ACHN (cell line): Measurements from ENCODE around the gene FSCN2.

Source experiments
- DNase-seq: peaks from one replicate; pipeline ENCODE4 v3.0.0-alpha.2; 2015
- in situ Hi-C: cut with HindIII; loops from 2 replicates; pipeline ENCODE4 v1.10.0; 2017; ENCODE audit warnings: low sequenced_read_pairs, low pct_ligation_motif_present, low pct_unique_long_range_greater_than_20kb

The FSCN2 gene

DNA sequence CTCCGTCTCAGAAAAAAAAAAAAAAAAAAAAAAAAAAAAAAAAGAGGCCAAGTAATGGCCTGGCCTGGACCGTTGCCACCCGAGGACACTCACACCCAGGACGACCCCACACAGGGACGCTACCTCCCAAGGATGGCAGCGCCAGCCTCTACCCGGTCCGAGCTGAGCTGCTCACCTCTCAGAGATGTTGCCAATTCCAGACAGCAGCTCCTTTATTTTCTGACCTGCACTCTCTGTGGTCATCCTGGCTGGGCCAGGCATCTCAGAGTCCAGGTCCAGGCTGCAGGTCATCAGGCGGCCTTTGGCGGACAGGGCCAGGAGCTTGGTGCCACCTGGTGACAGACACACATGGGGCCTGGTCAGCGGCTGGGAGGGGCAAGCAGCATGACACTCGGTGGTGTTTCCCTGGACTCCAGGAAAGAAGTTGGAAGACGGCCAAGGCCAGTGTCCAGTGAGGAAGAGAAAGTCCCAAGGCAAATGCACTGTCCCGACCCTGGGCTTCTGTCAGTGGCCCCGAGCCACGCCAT lies 20.9 kb downstream of the FSCN2 start:
- in situ Hi-C loops, result no loop called here
- no peak for DNase-seq

DNA sequence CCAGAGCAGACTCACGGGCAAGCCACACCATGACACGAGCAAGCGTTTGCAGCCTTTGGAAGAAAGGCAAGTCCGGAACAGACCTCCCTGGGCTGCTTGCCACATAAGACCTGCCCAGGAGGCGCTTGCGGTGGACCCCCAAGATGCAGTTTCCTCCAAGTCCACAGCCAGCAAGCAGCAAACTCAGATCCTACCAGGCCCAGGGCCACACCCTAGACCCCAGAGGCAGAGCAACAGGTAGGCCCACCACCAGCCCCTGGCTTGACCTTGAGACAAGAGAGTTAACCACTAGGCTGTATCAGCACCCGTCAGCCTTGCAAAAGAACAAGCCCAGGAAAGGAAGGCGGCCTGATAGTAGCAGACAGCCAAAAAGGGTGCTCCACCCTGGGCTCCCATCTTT lies 21.6 kb downstream of the FSCN2 start:
- in situ Hi-C loops, result no loop called here
- no peak for DNase-seq

DNA sequence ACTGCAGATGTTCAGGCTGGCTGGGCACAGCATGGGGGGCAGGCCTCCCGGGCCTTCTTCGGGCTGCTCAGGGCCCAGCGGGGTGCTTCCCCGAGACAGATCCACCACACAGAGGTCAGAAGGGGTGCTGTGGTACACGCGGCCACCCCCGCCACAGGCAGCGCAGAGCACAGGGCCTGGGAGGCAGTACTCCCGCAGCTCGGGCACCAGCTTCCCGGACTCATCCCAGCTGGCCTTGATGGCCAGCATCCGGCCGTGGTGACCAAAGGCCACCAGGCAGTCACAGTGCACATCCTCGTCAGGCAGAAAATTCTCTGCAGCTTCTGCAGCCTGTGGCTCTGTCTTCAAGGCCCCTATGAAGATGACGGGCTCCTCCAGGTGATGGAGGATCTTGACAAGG lies 22.1 kb downstream of the FSCN2 start:
- in situ Hi-C loops, result no loop called here
- DNase-seq, result no peak

DNA sequence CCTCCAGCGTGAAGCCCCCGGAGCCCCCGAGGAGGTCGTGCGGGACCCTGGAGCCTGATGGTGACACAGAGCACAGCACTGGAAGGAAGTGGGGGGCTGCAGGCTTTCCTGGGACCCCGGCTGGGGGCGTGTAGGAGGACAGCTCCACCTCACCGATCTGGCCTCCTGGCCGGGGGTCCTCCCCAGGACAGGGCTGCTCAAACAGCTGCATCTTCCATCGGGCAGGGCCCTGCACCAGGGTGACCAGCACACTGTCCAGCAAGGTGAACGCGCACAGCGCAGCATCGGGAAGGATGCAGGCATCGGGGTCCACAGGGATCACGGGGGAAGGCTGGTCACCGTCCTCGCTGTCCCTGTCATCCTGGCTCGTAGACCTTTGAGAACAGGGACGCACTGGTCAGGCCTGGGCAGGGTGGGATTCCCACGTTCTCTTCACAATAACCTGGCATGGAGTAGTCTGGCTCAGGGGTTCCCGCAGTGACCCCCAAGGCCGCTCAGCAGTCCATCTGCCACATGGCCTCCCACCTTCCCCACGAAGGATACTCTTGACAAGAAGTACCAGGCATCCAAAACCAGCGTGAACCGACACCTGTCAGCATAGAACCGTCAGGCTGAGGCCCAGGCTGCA lies 22.8 kb downstream of the FSCN2 start:
- in situ Hi-C loops, result no loop called here
- DNase-seq, result no peak

DNA sequence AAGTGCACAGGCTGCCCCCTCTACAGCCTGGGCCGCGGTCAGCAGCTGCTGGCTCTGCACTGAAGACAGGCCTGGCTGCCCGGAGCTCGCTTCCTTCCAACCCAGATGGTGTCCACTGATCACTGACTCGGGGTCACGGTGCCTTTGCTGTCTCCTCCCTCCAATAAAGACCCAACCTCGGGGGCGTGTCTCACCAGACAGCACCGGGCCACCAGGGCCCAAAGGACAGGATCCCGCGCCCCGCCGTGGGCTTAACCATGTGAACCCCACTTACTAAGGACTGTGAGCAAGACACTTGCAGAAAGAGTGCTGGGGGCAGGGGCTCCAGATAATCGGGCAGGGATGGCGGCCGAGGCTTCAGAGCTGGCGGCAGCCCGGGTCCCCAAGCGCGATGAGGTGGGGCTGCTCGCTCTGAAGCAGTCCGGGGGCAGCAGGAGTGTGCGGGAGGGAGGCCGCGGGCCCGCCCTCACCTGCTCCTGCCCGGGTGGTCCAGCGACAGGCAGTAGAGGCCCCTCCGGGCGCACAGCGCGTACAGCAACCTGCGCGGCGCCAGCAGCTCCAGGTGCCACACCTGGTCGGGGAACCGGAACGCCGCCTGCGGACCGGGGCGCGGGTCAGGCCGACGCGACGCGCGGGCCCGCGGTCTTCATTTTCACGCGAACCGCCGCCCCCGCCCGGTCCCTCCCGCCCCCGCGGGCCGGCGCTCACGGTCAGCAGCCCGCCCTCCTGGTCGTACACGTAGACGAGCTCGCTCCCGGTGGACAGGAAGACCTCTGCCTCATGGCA lies 23.5 kb downstream of the FSCN2 start:
- peak; percentile 33 for DNase-seq
- in situ Hi-C loops, result no loop called here

DNA sequence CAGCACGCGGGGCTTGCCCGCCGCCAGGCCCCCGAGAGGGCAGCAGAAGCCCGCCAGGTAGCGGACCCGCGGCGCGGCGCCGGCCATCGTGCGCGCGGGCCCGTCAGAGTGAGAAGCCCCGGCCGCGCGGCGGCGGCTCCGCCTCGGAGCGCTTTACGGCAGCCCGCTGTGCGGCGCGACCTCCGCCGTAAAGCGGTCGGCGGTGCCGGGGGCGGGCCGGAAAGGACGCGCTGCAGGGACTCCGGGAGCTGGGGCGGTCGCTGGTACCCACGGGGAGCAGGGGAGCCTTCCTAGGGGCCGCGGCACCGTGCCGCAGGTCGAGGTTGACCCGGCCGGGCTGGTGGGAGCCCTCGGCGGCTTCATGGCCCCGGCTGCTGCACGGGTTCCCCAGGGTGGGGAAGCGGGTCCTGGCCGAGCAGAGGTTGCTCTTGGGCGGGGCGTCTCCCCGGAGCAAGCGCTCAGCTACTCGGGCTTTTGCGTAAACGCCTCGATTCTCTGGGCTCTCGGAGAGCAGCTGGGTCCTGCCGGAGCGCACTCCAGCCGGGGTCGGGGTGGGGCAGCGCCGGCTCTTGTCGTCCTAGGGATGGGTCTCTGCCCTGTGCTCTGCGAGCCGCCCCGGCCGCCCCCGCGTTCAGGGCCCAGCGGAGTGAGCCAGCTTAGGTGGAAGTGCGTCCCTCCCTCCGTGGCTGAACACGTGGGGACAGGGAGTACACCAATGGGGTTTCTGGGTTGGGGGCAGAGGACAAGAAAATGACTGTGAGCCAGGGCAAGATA lies 24.3 kb downstream of the FSCN2 start, which contains the start of gene FAAP100:
FAAP100 (minus strand) TSS at position 110 of the 774 bp plus-strand sequence; CDS start at position 87, 23 bp downstream.
- peak; percentile 86 for DNase-seq
- in situ Hi-C loops, result no loop called here

DNA sequence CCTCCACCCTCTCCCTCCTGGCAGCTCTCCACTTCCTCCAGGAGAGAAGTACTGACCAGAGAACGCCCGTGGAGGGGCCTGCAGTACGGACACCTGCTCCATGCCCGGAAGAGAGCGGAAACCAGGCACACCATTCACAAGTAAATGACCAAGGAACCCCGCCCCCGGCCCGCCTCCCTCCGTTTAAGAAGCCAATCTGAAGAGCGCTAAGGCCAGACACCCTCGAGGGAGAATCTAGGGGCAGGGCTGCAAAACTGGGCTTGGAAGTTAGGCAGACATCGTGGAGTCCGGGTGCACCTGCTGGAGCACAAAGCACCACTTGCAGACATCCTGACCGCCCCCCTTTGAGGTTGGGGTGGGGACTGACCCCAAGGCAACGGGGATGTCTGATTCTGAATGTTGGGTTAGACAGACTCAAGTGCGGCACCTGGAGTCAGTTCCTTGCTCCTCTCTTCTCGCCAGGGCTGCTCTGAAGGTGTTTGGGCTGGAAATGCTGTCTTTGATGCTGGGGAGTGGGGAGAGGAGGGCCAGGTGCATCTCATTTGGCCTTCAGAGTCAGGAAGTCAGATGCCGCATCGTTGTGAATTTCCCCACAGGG lies 24.9 kb downstream of the FSCN2 start:
- peak; percentile 93 for DNase-seq
- in situ Hi-C loops, result no loop called here

DNA sequence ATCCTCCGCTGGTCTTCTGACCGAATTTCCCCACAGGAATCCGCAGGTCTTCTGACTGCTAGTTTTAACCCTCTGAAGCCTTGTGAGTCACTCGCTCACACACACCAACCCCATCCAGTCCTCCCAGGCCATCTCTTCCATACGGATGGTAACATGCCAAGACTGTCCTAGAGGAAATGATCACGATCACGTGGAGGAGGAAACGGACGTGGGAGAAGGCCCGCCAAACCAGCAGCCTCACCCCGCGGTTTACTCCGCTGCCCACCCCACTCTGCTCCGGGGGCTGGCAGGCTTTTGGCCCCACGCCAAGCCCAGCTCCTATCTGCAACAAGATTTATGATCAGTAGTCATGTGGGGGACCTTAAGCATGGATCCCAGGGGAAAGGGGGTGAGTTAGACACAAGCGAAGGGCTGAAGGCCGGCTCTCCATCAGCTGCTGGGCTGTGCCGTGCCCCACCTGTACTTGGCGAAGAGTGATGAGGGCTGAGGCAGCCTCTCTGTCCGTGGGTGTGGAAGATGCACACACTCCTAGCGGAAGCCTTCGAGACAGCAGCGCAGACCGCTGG lies 25.5 kb downstream of the FSCN2 start:
- peak; percentile 94 for DNase-seq

DNA sequence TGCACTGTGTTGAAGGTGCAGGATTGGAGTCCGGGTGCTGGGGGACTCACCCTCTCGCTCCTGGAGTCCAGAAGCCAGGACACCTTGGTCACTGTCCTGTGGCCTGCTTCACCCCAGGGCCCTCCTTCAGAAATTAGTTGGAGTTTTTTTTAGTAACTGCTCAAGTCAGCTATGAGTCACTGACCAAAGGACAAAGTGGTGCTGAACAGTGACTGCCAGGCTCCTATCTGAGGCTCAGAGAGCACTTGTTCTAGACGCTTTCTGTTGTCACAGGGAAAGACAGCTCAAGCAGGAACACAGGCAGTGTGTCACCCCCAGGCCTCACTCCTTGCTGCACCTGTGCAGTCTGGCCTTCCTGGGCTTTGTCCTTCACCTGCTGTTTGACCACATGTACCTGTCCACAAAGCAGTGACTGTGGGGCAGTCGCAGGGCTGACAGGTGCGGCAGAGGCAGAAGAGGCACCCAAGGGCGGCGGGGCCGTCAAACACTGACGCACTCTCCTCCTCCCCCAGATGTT lies 28.1 kb downstream of the FSCN2 start:
- in situ Hi-C loops, result no loop called here
- peak; percentile 66 for DNase-seq

More for the DNA sequence above, 25.5 kb downstream of the FSCN2 start:
- in situ Hi-C loops, result no loop called here

DNA sequence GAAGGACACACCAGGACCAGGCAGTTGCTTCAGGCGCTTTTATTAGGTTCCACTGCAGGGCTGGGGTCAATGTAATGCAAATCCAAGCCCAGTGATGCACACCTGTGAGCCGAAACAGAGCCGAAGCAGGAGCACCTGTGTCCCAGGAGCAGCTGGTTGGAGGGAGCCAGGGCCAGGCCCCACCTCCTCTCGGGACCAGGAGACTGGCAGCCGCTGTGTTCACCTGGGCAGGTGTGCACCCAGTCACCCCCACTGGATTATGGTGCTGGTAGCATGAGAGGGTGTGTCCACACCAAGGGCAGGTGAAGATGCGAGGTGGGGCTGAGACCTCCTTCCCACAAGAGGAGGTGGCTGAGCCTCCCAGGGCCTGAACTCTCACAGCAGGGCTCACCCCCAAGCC lies 28.7 kb downstream of the FSCN2 start:
- in situ Hi-C loops, result no loop called here
- DNase-seq, result no peak

DNA sequence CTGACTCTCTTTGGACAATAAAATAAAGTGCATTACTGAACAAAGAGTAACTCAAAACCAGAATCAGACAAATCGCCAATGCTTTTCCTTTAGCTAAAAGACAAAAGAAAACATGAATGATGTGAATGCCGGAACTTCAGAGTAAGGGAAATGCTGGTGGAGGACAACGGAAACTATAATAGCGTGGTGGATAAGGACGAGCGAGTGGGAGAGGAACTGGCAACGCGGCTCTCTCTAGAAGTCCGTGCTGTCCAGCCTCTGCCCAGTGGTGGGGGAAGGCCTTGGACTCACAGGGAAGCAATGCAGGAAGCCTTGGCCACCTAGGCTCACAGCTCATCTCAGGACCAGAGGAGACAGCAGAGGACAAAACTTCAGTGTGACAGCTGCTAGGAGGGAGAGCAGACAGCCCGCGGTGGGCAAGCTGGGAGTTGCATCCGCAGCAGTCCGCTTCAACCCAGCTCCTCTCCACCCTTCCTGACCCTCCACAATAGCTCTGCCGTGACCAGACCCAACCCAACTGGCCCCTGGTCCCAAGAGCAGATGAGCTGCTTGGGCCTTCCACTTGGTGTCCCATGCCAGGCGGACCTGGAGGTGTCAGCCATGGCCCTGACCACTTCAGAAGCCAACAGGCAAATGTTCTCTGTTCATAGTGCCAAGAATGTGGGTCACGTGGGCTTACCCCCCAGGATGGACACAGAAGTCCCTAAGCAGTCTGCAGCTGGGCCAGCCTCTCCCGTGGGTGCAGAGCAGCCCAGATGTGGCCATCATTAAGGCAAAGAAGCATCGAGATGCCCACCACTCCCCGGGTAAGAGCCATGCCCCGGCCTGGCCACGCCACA lies 29.3 kb downstream of the FSCN2 start:
- in situ Hi-C loops, result no loop called here
- no peak for DNase-seq

DNA sequence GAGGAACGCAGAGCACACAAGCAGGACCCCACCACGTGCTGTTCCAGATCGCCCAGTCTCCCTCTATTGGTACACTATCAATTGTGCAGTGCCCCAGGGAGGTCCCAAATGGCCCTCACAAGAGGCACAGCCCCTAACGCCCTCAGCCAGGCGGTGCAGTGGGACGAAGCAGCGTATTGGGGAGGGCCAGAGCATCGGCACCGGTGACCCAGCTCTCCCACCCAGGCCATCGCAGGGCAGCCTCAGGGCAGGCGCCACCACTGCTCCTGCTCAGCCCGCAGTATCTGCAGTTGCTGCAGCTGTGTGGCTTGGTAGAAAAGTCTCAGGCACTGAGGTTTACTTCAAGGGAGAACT lies 29.9 kb downstream of the FSCN2 start:
- no peak for DNase-seq
- in situ Hi-C loops, result no loop called here

DNA sequence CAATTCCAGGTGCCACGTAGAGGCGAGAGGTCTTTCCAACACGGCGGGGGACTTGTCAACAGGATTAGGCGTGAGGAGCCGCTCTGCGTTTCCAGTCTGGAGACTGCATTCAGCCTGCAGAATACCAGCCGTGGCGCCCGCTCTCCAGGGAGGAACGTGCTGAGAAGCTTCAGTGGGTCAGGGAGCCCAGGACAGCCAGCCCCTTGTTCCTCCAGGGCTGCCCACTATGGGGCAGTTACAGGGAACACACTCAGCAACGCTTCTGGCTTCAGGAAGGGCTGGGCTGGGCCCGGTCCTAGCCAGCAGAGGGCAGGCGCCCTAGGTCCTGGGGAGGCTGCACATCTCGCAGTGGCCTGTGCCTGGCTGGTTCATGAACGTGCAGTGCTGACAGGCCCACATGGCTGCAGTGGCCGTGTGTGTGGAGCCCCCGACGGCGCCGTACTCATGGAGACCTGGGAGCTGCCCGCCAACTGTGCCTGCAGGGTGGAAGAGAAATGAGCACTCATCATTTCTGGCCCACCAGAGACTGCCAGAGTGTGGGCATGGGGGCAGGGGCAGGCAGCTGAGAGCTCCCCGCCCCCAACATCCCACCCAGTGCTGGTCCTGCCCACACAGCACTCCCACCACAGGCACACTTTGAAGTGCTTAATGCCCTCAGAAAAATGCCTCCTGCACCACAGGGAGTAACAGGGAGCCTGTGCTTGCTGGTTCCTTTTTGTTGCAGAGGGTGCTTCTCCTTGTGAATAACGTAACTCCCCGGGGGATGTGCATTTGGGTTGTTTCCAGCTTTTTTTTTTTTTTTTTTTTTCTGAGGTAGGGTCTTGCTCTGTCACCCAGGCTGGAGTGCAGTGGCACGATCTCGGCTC lies 31.0 kb downstream of the FSCN2 start:
- in situ Hi-C loops, result no loop called here

DNA sequence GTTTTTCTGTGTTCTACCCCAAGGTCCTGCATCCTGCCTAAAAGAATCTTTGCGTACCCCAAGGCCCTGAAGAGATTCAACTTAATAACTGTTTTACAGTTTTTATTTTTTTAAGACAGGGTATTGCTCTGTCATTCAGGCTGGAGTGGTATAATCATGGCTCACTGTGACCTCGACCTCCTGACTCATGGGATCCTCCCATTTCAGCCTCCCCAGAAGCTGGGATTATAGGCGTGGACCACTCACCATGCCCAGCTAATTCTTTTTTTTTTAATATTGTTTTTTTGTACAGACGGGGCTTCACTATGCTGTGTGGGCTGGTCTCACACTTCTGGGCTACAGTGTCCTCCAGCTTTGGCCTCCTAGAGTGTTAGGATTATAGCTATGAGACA lies 33.3 kb downstream of the FSCN2 start:
- no peak for DNase-seq
- in situ Hi-C loops, result no loop called here

More for the DNA sequence above, 31.0 kb downstream of the FSCN2 start:
- peak; percentile 23 for DNase-seq

DNA sequence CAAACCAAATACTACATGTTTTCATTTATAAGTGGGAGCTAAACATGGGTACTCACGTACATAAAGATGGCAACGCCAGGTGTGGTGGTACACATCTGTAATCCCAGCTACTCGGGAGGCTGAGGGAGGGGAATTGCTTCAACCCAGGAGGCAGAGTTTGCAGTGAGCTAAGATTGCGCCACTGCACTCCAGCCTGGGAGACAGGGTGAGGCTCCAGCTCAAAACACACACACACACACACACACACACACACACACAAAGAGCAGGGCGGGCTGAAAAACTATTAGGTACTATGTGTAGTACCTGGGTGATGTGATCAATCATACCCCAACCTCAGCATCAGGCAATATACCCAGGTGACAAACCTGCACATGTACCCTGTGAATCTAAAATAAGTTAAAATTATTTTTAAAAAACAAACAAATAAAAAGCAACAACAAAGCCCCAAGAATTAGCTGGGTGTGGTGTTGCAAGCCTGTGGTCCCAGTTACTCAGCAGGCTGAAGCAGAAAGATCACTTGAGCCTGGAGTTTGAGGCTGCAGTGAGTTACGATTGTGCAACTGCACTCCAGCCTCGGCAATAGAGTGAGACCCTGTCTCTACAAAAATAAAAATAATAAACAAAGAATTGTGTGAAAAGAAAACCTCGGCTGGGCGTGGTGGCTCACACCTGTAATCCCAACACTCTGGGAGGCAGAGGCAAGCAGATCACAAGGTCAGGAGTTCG lies 35.8 kb downstream of the FSCN2 start:
- no peak for DNase-seq
- in situ Hi-C loops, result no loop called here

DNA sequence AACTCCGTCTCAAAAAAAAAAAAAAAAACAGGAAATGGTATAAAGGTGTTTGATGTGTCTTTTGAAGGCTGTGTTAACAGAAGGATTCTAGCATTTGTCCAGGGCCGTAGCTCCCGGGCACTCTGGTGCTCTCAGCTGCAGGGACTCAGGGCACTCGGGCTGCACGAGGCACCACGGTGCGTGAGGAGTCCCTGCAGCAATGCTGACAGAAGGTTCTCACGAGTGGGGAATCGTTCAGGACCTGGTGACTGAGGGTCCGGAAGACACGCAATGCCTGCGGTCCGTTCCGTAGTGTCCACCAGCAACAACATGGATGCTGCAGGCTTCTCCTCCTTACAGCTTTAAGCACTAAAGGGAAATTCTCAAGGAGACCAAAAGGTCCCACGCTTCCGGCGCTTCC lies 36.6 kb downstream of the FSCN2 start:
- no peak for DNase-seq
- in situ Hi-C loops, result no loop called here
